GM12892 (cell line): ENCODE results near the gene CCNE1.

ENCODE experiments used
- POLR2A ChIP-seq: IDR thresholded peaks from 2 replicates; pipeline ENCODE4 v1.6.1; 2011; ENCODE audit warnings: low read depth, low read length, control low read depth
- POLR2AphosphoS5 ChIP-seq: IDR thresholded peaks from 2 replicates; pipeline ENCODE4 v1.6.1; 2011; ENCODE audit warnings: low read depth, low read length, control low read depth

- peak; percentile 67; the same call in 1 of the 2 replicates for TF ChIP-seq POLR2A
- peak; percentile 60; the same call in 1 of the 2 replicates for TF ChIP-seq POLR2AphosphoS5
Measured at GRCh38 chr19:29811125-29812079, at the start of gene CCNE1.
